PC-9 (cell line): ENCODE results near the gene CDKN2B-AS1. TPM values are rescaled to one million over a fixed set of nuclear protein-coding genes. Genes with fewer than 3 reads are reported as not detected.

Source experiments
- BruUV-seq: library from RNA; stranded (reverse); fragments of 400-500 nt; replicated peaks from 2 replicates; lab custom pipeline; 2021; lab: Mats Ljungman, UMichigan
- CTCF ChIA-PET: fragments of 300-600 bp; sonication (Branson Sonifier 250); formaldehyde crosslinking; loops from one replicate; lab custom pipeline; 2022; ENCODE audit warnings: antibody characterized with exemption; lab: Charles Lee
- POLR2A ChIA-PET: fragments of 300-600 bp; sonication (Branson Sonifier 250); formaldehyde crosslinking; loops from one replicate; lab custom pipeline; 2022; ENCODE audit warnings: antibody characterized with exemption; ENCODE audit not compliant: unreplicated experiment; lab: Charles Lee
- DNase-seq, 2 experiments: peaks; one replicate each; pipeline versions ENCODE4 v3.0.0 to v3.0.0-alpha.2; 2015 to 2022; ENCODE audit warnings: mixed read lengths in 1 of 2
- H2AFZ ChIP-seq: fragments of 200-600 bp; sonication (generic); 2 replicates; pipeline ENCODE4 v1.8.1; 2017; ENCODE audit warnings: antibody characterized with exemption
- H3F3A ChIP-seq: fragments of 200-600 bp; sonication (generic); 2 replicates; pipeline ENCODE4 v1.8.1; 2017; ENCODE audit warnings: antibody characterized with exemption, mild to moderate bottlenecking, low read depth; ENCODE audit not compliant: insufficient read depth
- H3K27ac ChIP-seq: fragments of 200-600 bp; sonication (generic); 2 replicates; pipeline ENCODE4 v1.6.1; 2016; ENCODE audit warnings: mixed run types
- H3K27me3 ChIP-seq: fragments of 200-600 bp; sonication (generic); 2 replicates; pipeline ENCODE4 v1.6.1; 2016; ENCODE audit warnings: low read depth, mixed run types; ENCODE audit not compliant: insufficient read depth
- H3K36me3 ChIP-seq: fragments of 200-600 bp; sonication (generic); 2 replicates; pipeline ENCODE4 v1.6.1; 2016; ENCODE audit warnings: low read depth, mixed run types
- H3K4me1 ChIP-seq: fragments of 200-600 bp; sonication (generic); replicated peaks from 2 replicates; pipeline ENCODE4 v1.6.1; 2016; ENCODE audit warnings: mixed run types; ENCODE audit not compliant: insufficient read depth
- H3K4me2 ChIP-seq: fragments of 200-600 bp; sonication (generic); 2 replicates; pipeline ENCODE4 v1.6.1; 2017; ENCODE audit warnings: mixed run types
- H3K4me3 ChIP-seq: fragments of 200-600 bp; sonication (generic); 2 replicates; pipeline ENCODE4 v1.6.1; 2016; ENCODE audit warnings: mixed run types
- H3K79me2 ChIP-seq: fragments of 200-600 bp; sonication (generic); 2 replicates; pipeline ENCODE4 v1.6.1; 2017; ENCODE audit warnings: low read depth, mixed run types
- H3K9me2 ChIP-seq: fragments of 200-600 bp; sonication (generic); 2 replicates; pipeline ENCODE4 v1.8.1; 2017; ENCODE audit warnings: mild to moderate bottlenecking; ENCODE audit not compliant: insufficient read depth
- H3K9me3 ChIP-seq: fragments of 200-600 bp; sonication (generic); 2 replicates; pipeline ENCODE4 v1.8.1; 2016; ENCODE audit warnings: low read depth; ENCODE audit not compliant: insufficient read depth
- H4K20me1 ChIP-seq: fragments of 200-600 bp; sonication (generic); 2 replicates; pipeline ENCODE4 v1.8.1; 2017; ENCODE audit not compliant: insufficient read depth
- CTCF ChIP-seq: fragments of 200-600 bp; sonication (generic); conservative IDR thresholded peaks from 2 replicates; pipeline ENCODE4 v1.6.1; 2017; ENCODE audit warnings: mixed run types, antibody characterized with exemption, mild to moderate bottlenecking, moderate library complexity
- EZH2 ChIP-seq: fragments of 200-600 bp; sonication (generic); IDR thresholded peaks from 2 replicates; pipeline ENCODE4 v1.8.0; 2017; ENCODE audit warnings: antibody characterized with exemption, low read depth
- intact Hi-C: fragments of 100-400 bp; cut with micrococcal nuclease; formaldehyde crosslinking; loops from one replicate; pipeline ENCODE4 v1.10.0; 2022; ENCODE audit not compliant: unreplicated experiment
- total RNA-seq: library from RNA; stranded (reverse); gene quantifications from 2 replicates; pipeline ENCODE4 v1.2.3, GENCODE V29; 2021

Gene CDKN2B-AS1
- total RNA-seq, 1 experiment from 2014 or later, result 11.6 TPM

GRCh38 chr9:21974343-21974721 is 20.3 kb upstream of the CDKN2B-AS1 start:
- H3K4me1 ChIP-seq, result peaks cover 31% of the 10 kb centered on the region
- H2AFZ ChIP-seq, result peak overlapping the region; percentile 74
- H3F3A ChIP-seq, result peaks cover 9% of the 10 kb centered on the region
- TF ChIP-seq CTCF (no peak), EZH2 (no peak)
- H3K27ac ChIP-seq, result peak overlapping the region; percentile 75
- H3K4me2 ChIP-seq, result peak overlapping the region; percentile 98
- no peaks in the 10 kb centered on the region for H3K9me3 ChIP-seq
- H3K9me2 ChIP-seq, result no peaks in the 10 kb centered on the region
- peak overlapping the region; percentile 65 for H3K4me3 ChIP-seq
- H3K36me3 ChIP-seq, result peaks cover 27% of the 10 kb centered on the region; the same call in 1 of the 2 replicates
- intact Hi-C loops, result loop anchor here (1.0 to 2.0 kb wide), 2 partner anchors 110 to 160 kb away; no protein-coding TSS in a partner anchor
- peaks cover 6% of the 10 kb centered on the region for H4K20me1 ChIP-seq
- no TSS peak for BruUV-seq
- CTCF ChIA-PET, result no interaction called here
- DNase-seq, result peak in 1 of 2 experiments; percentile 34
- POLR2A ChIA-PET, result no interaction called here
- H3K79me2 ChIP-seq, result peaks cover 86% of the 10 kb centered on the region
- H3K27me3 ChIP-seq, result no peaks in the 10 kb centered on the region

DNA sequence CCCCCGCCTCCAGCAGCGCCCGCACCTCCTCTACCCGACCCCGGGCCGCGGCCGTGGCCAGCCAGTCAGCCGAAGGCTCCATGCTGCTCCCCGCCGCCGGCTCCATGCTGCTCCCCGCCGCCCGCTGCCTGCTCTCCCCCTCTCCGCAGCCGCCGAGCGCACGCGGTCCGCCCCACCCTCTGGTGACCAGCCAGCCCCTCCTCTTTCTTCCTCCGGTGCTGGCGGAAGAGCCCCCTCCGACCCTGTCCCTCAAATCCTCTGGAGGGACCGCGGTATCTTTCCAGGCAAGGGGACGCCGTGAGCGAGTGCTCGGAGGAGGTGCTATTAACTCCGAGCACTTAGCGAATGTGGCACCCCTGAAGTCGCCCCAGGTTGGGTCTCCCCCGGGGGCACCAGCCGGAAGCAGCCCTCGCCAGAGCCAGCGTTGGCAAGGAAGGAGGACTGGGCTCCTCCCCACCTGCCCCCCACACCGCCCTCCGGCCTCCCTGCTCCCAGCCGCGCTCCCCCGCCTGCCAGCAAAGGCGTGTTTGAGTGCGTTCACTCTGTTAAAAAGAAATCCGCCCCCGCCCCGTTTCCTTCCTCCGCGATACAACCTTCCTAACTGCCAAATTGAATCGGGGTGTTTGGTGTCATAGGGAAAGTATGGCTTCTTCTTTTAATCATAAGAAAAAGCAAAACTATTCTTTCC is 19.7 kb upstream of the CDKN2B-AS1 start:
- ChIA-PET CTCF (no interaction called here), POLR2A (no interaction called here)
- no peaks in the 10 kb centered on the region for H3K9me2 ChIP-seq
- H3K27ac ChIP-seq, result peak overlapping the region; percentile 75
- TF ChIP-seq CTCF (no peak), EZH2 (no peak)
- peak; percentile 72 to 82 for DNase-seq
- H3F3A ChIP-seq, result peaks cover 8% of the 10 kb centered on the region
- H3K4me3 ChIP-seq, result peak overlapping the region; percentile 65
- no peaks in the 10 kb centered on the region for H3K9me3 ChIP-seq
- no peaks in the 10 kb centered on the region for H3K27me3 ChIP-seq
- peak overlapping the region; percentile 74 for H2AFZ ChIP-seq
- peaks cover 26% of the 10 kb centered on the region; the same call in 1 of the 2 replicates for H3K36me3 ChIP-seq
- H3K79me2 ChIP-seq, result peaks cover 91% of the 10 kb centered on the region
- BruUV-seq, result no TSS peak
- intact Hi-C loops, result loop anchor here (1.0 to 2.0 kb wide), 2 partner anchors 109 to 160 kb away; no protein-coding TSS in a partner anchor
- peaks cover 6% of the 10 kb centered on the region for H4K20me1 ChIP-seq
- peak overlapping the region; percentile 98 for H3K4me2 ChIP-seq
- peaks cover 31% of the 10 kb centered on the region for H3K4me1 ChIP-seq

DNA sequence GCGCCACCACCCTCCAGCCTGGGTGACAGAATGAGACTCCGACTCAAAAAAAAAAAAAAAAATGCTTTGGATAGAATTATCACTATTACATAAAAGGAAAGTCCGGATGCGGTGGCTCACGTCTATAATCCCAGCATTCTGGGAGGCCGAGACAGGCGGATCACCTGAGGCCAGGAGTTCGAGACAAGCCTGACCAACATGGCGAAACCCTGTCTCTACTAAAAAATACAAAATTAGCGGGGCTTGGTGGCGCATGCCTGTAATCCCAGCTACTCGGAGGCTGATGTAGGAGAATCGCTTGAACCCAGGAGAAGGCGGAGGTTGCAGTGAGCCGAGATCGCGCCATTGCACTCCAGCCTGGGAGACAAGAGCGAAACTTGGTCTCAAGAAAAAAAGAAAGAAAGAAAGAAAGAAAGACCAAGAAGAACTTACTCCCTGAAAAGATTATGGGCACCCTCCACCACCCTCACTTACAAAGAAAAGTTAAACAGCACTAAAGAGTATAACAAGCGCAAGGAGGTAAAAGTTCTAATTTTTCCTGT is 18.2 kb upstream of the CDKN2B-AS1 start:
- ChIA-PET POLR2A (interaction anchor here (0.7 kb wide), 4 partner anchors 42 to 131 kb away, joined by 3 to 11 read pairs (median 4); no protein-coding TSS in a partner anchor), CTCF (no interaction called here)
- peaks cover 31% of the 10 kb centered on the region for H3K4me1 ChIP-seq
- no peaks in the 10 kb centered on the region for H3K27me3 ChIP-seq
- no peak overlapping the region for H2AFZ ChIP-seq
- TF ChIP-seq CTCF (no peak), EZH2 (no peak)
- no peak for DNase-seq
- H3K9me2 ChIP-seq, result no peaks in the 10 kb centered on the region
- BruUV-seq, result no TSS peak
- peaks cover 16% of the 10 kb centered on the region; the same call in 1 of the 2 replicates for H3K36me3 ChIP-seq
- intact Hi-C loops, result no loop called here
- peaks cover 8% of the 10 kb centered on the region for H3F3A ChIP-seq
- H3K4me3 ChIP-seq, result peak overlapping the region; percentile 65; the same call in 1 of the 2 replicates
- H3K79me2 ChIP-seq, result peaks cover 92% of the 10 kb centered on the region
- peaks cover 6% of the 10 kb centered on the region for H4K20me1 ChIP-seq
- H3K9me3 ChIP-seq, result no peaks in the 10 kb centered on the region
- peak overlapping the region; percentile 98 for H3K4me2 ChIP-seq
- no peak overlapping the region for H3K27ac ChIP-seq
